Esophagus muscularis mucosa (tissue), 3 donors: ENCODE measurements around the gene PDS5B.

Experiments used
- POLR2A ChIP-seq: fragments of 450-650 bp; IDR thresholded peaks from one replicate; pipeline ENCODE4 v1.6.1; 2017; ENCODE audit warnings: antibody characterized with exemption, moderate library complexity, mild to moderate bottlenecking, low read depth
- POLR2AphosphoS5 ChIP-seq, 2 donors: sonication (generic); formaldehyde crosslinking; IDR thresholded peaks; one replicate each; pipeline ENCODE4 v1.6.1; 2017; ENCODE audit warnings: antibody characterized with exemption in 2 of 2
- TF ChIP-seq, protein P1 (sequence below), 3 experiments: fragments of 200-600 bp in 2 of 3; fragments of 450-650 bp in 1 of 3; sonication (generic) in 2 of 3; IDR thresholded peaks; one replicate each; pipeline ENCODE4 v1.5.1; 2017 to 2019; ENCODE audit warnings: antibody characterized with exemption in 3 of 3, mild to moderate bottlenecking in 2 of 3, moderate library complexity in 1 of 3

DNA sequence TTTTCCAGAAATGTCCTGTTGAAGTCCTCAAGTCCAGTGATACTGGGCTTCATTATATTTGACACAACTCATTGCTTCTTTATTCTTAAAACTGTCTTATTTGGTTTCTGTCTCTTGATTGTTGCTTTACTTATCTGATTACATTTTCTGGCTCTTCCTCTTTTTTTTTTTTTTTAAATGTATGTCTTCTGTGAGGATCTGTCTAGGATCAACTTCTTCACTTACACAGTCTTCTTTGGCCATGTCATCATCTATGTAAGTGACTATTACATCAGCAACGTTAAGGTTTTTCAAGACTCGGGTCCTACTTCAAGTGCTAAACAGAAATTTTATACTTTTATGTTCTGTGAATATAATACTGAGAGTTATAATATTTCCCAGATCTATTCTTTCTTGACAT, 162.1 kb downstream of the PDS5B start:
- no peak for TF ChIP-seq POLR2AphosphoS5 (IDR thresholded peaks at IDR 0.05)
- TF ChIP-seq POLR2A: no peak
- TF ChIP-seq, protein P1, sequence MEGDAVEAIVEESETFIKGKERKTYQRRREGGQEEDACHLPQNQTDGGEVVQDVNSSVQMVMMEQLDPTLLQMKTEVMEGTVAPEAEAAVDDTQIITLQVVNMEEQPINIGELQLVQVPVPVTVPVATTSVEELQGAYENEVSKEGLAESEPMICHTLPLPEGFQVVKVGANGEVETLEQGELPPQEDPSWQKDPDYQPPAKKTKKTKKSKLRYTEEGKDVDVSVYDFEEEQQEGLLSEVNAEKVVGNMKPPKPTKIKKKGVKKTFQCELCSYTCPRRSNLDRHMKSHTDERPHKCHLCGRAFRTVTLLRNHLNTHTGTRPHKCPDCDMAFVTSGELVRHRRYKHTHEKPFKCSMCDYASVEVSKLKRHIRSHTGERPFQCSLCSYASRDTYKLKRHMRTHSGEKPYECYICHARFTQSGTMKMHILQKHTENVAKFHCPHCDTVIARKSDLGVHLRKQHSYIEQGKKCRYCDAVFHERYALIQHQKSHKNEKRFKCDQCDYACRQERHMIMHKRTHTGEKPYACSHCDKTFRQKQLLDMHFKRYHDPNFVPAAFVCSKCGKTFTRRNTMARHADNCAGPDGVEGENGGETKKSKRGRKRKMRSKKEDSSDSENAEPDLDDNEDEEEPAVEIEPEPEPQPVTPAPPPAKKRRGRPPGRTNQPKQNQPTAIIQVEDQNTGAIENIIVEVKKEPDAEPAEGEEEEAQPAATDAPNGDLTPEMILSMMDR (IDR thresholded peaks at IDR 0.05): no peak
